ENCODE measurements around the gene QRICH2.
"Not testable (repeated sequence)": the region's sequence is repeated elsewhere in the genome, so short reads cannot be mapped to it uniquely, and the experiment has no call there.

The QRICH2 gene

GRCh38 chr17:76333673-76334505 lies 25.8 kb upstream of the QRICH2 start:
- no peak for DNase-seq (ENCODE audit: low read depth in 2 of 3, low spot score in 1 of 3)

GRCh38 chr17:76331083-76331482 lies 23.0 kb upstream of the QRICH2 start:
- DNase-seq (ENCODE audit: low read depth in 2 of 3, low spot score in 1 of 3): no peak

- no peak for DNase-seq (ENCODE audit: low read depth in 2 of 3, low spot score in 1 of 3)
Measured at GRCh38 chr17:76329664-76330063, 21.6 kb upstream of the QRICH2 start.

GRCh38 chr17:76327696-76328095 lies 19.6 kb upstream of the QRICH2 start:
- no peak for DNase-seq (ENCODE audit: low read depth in 2 of 3, low spot score in 1 of 3)

- DNase-seq (ENCODE audit: low read depth in 2 of 3, low spot score in 1 of 3): no peak
Measured at GRCh38 chr17:76326306-76326705, 18.2 kb upstream of the QRICH2 start.

GRCh38 chr17:76318586-76318985 lies 10.5 kb upstream of the QRICH2 start:
- no peak for DNase-seq (ENCODE audit: low read depth in 2 of 3, low spot score in 1 of 3)

GRCh38 chr17:76317535-76317934 lies 9.5 kb upstream of the QRICH2 start:
- DNase-seq (ENCODE audit: low read depth in 2 of 3, low spot score in 1 of 3): no peak

- DNase-seq (ENCODE audit: low read depth in 2 of 3, low spot score in 1 of 3): no peak
Measured at GRCh38 chr17:76314392-76315227, 6.5 kb upstream of the QRICH2 start.

GRCh38 chr17:76312735-76313134 lies 4.7 kb upstream of the QRICH2 start:
- no peak for DNase-seq (ENCODE audit: low read depth in 2 of 3, low spot score in 1 of 3)

GRCh38 chr17:76309461-76309860 lies 1.4 kb upstream of the QRICH2 start:
- DNase-seq (ENCODE audit: low read depth in 2 of 3, low spot score in 1 of 3): no peak

- no peak for DNase-seq (ENCODE audit: low read depth in 2 of 3, low spot score in 1 of 3)
Measured at GRCh38 chr17:76307299-76307965, 644 bp downstream of the QRICH2 start.

- not testable (repeated sequence) for DNase-seq (ENCODE audit: low read depth in 2 of 3, low spot score in 1 of 3)
Measured at GRCh38 chr17:76305135-76305454, 3.0 kb downstream of the QRICH2 start.

GRCh38 chr17:76304226-76305134 lies 3.6 kb downstream of the QRICH2 start:
- no peak for DNase-seq (ENCODE audit: low read depth in 2 of 3, low spot score in 1 of 3)

- no peak for DNase-seq (ENCODE audit: low read depth in 2 of 3, low spot score in 1 of 3)
Measured at GRCh38 chr17:76297436-76297835, 10.6 kb downstream of the QRICH2 start.

- DNase-seq (ENCODE audit: low read depth in 2 of 3, low spot score in 1 of 3): no peak
Measured at GRCh38 chr17:76296889-76297288, 11.2 kb downstream of the QRICH2 start.

GRCh38 chr17:76296186-76296585 lies 11.9 kb downstream of the QRICH2 start:
- DNase-seq (ENCODE audit: low read depth in 2 of 3, low spot score in 1 of 3): no peak

GRCh38 chr17:76293106-76293505 lies 15.0 kb downstream of the QRICH2 start:
- no peak for DNase-seq (ENCODE audit: low read depth in 2 of 3, low spot score in 1 of 3)

GRCh38 chr17:76292567-76292966 lies 15.5 kb downstream of the QRICH2 start:
- DNase-seq (ENCODE audit: low read depth in 2 of 3, low spot score in 1 of 3): no peak

- DNase-seq (ENCODE audit: low read depth in 2 of 3, low spot score in 1 of 3): no peak
Measured at GRCh38 chr17:76281573-76282371, 26.3 kb downstream of the QRICH2 start.

GRCh38 chr17:76280650-76281049 lies 27.4 kb downstream of the QRICH2 start:
- no peak for DNase-seq (ENCODE audit: low read depth in 2 of 3, low spot score in 1 of 3)

Measured in stimulated activated CD4-positive, alpha-beta T cell treated with anti-CD3 and anti-CD28 coated beads, Interleukin-12 subunit alpha, Interleukin-12 subunit beta, amount 100 ng/mL, for 48 hours (primary cell).